Ishikawa (cell line): ENCODE measurements around the gene PARD3B.

ENCODE experiments used
- CEBPB ChIP-seq: IDR thresholded peaks from 2 replicates; pipeline ENCODE4 v1.6.1; 2012
- CREB1 ChIP-seq: IDR thresholded peaks from 2 replicates; pipeline ENCODE4 v1.6.1; 2012; ENCODE audit warnings: low read depth
- EGR1 ChIP-seq: IDR thresholded peaks from 2 replicates; pipeline ENCODE4 v1.6.1; 2012
- FOXM1 ChIP-seq: IDR thresholded peaks from 2 replicates; pipeline ENCODE4 v1.6.1; 2012; ENCODE audit warnings: low read depth, borderline replicate concordance
- MAX ChIP-seq: IDR thresholded peaks from 2 replicates; pipeline ENCODE4 v1.6.1; 2012
- NFIC ChIP-seq: IDR thresholded peaks from 2 replicates; pipeline ENCODE4 v1.6.1; 2012
- RAD21 ChIP-seq: IDR thresholded peaks from 2 replicates; pipeline ENCODE4 v1.6.1; 2012; ENCODE audit warnings: low read depth
- REST ChIP-seq: IDR thresholded peaks from 2 replicates; pipeline ENCODE4 v1.6.1; 2012; ENCODE audit warnings: low read depth, mild to moderate bottlenecking
- TAF1 ChIP-seq: IDR thresholded peaks from 2 replicates; pipeline ENCODE4 v1.6.1; 2012; ENCODE audit warnings: low read depth, mild to moderate bottlenecking
- TCF12 ChIP-seq: IDR thresholded peaks from 2 replicates; pipeline ENCODE4 v1.6.1; 2012; ENCODE audit warnings: low read depth
- TEAD4 ChIP-seq: IDR thresholded peaks from 2 replicates; pipeline ENCODE4 v1.6.1; 2012
- USF1 ChIP-seq: IDR thresholded peaks from 2 replicates; pipeline ENCODE4 v1.6.1; 2012
- YY1 ChIP-seq: IDR thresholded peaks from 2 replicates; pipeline ENCODE4 v1.6.1; 2012; ENCODE audit warnings: low read depth
- ZBTB7A ChIP-seq: IDR thresholded peaks from 2 replicates; pipeline ENCODE4 v1.6.1; 2012; ENCODE audit warnings: low read depth

The PARD3B gene

GRCh38 chr2:204842068-204842467 is 296.8 kb downstream of the PARD3B start:
- TF ChIP-seq TEAD4 (no peak), ZBTB7A (no peak), REST (no peak)

GRCh38 chr2:204842661-204843485 is 297.6 kb downstream of the PARD3B start:
- TF ChIP-seq TCF12: no peak

GRCh38 chr2:204846471-204846870 is 301.2 kb downstream of the PARD3B start:
- TF ChIP-seq TCF12 (no peak), EGR1 (no peak)

GRCh38 chr2:204849892-204850291 is 304.6 kb downstream of the PARD3B start:
- TF ChIP-seq NFIC: peak; percentile 80
- peak; percentile 40; the same call in 1 of the 2 replicates for TF ChIP-seq TEAD4
- TF ChIP-seq TCF12: no peak
- peak; percentile 32; the same call in 1 of the 2 replicates for TF ChIP-seq MAX
- no peak for TF ChIP-seq CREB1
- TF ChIP-seq ZBTB7A: no peak

- TF ChIP-seq TCF12: no peak
- no peak for TF ChIP-seq FOXM1
- no peak for TF ChIP-seq TAF1
- TF ChIP-seq USF1: no peak
- peak; percentile 77 for TF ChIP-seq REST
- TF ChIP-seq RAD21: no peak
Measured at GRCh38 chr2:204850581-204850980, 305.3 kb downstream of the PARD3B start.

GRCh38 chr2:204853905-204854304 is 308.6 kb downstream of the PARD3B start:
- no peak for TF ChIP-seq TEAD4
- TF ChIP-seq CREB1: no peak
- TF ChIP-seq RAD21: no peak
- TF ChIP-seq REST: no peak
- no peak for TF ChIP-seq USF1
- TF ChIP-seq YY1: no peak

- TF ChIP-seq REST: no peak
- no peak for TF ChIP-seq CREB1
- no peak for TF ChIP-seq RAD21
- TF ChIP-seq NFIC: no peak
- TF ChIP-seq MAX: no peak
- no peak for TF ChIP-seq TCF12
- TF ChIP-seq USF1: no peak
- no peak for TF ChIP-seq EGR1
- no peak for TF ChIP-seq FOXM1
- TF ChIP-seq YY1: no peak
- no peak for TF ChIP-seq TAF1
- TF ChIP-seq ZBTB7A: no peak
- TF ChIP-seq CEBPB: no peak
Measured at GRCh38 chr2:204860274-204860673, 315.0 kb downstream of the PARD3B start.
